Uterus (tissue), 4 donors: Measurements from ENCODE around the gene SENP5. TPM values are rescaled to one million over a fixed set of nuclear protein-coding genes. Genes with fewer than 3 reads are reported as not detected.

Experiments
- DNase-seq, 2 donors: peaks; one replicate each; pipeline ENCODE4 v3.0.0-alpha.2; 2019 to 2020
- H3K27ac ChIP-seq, 2 donors: fragments of 200-600 bp; sonication (generic); 1 replicate in 1 of 2; 2 replicates in 1 of 2; pipeline ENCODE4 v1.5.1; 2016 to 2018
- H3K27me3 ChIP-seq, 2 donors: fragments of 200-600 bp; sonication (generic); one replicate each; pipeline ENCODE4 v1.5.1; 2018 to 2019; ENCODE audit warnings: control low read depth in 1 of 2
- H3K36me3 ChIP-seq, 2 donors: fragments of 200-600 bp; sonication (generic); one replicate each; pipeline ENCODE4 v1.5.1; 2019; ENCODE audit warnings: control low read depth in 1 of 2
- H3K4me1 ChIP-seq, 2 donors: fragments of 200-600 bp; sonication (generic); one replicate each; pipeline ENCODE4 v1.5.1; 2018 to 2019; ENCODE audit warnings: control low read depth in 1 of 2
- H3K4me3 ChIP-seq, 2 donors: fragments of 200-600 bp; sonication (generic); 1 replicate in 1 of 2; 2 replicates in 1 of 2; pipeline ENCODE4 v1.5.1; 2018 to 2019; ENCODE audit warnings: mild to moderate bottlenecking in 1 of 2
- H3K9me3 ChIP-seq, 2 donors: fragments of 200-600 bp; sonication (generic); one replicate each; pipeline ENCODE4 v1.5.1; 2019; ENCODE audit warnings: control low read depth in 1 of 2
- CTCF ChIP-seq, 4 experiments: fragments of 200-600 bp in 2 of 4; fragments of 450-650 bp in 2 of 4; sonication (generic) in 2 of 4; IDR thresholded peaks; one replicate each; pipeline ENCODE4 v1.5.1; 2016 to 2019; ENCODE audit warnings: antibody characterized with exemption in 4 of 4, mild to moderate bottlenecking in 2 of 4, moderate library complexity in 1 of 4
- POLR2A ChIP-seq, 2 donors: fragments of 450-650 bp; IDR thresholded peaks; one replicate each; pipeline ENCODE4 v1.6.1; 2016; ENCODE audit warnings: antibody characterized with exemption in 2 of 2, mild to moderate bottlenecking in 1 of 2, moderate library complexity in 1 of 2
- intact Hi-C: fragments of 100-400 bp; cut with DNase I; formaldehyde crosslinking; loops from one replicate; pipeline ENCODE4 v1.15.1; 2023; ENCODE audit warnings: low total_unique reads
- total RNA-seq, 4 donors: library from RNA; depleted of rRNA in 3 of 4; stranded (reverse); fragments of >200 nt in 3 of 4; gene quantifications; one replicate each; pipeline versions ENCODE4 v1.1.0 to v1.2.4, GENCODE V29; 2014 to 2023
- donor health status: DM: yes; HTN: yes; CAD: no.

Gene SENP5
- total RNA-seq, 4 donors from 2014 or later: 31.8 to 130 (median 59.6) TPM

GRCh38 chr3:196886144-196886543, 18.4 kb downstream of the SENP5 start:
- Histone ChIP-seq H3K27me3 (no peaks in the 10 kb centered on the region), H3K9me3 (no peaks in the 10 kb centered on the region), H3K4me1 (no peaks in the 10 kb centered on the region), H3K4me3 (no peak overlapping the region), H3K27ac (no peak overlapping the region), H3K36me3 (no peaks in the 10 kb centered on the region)
- intact Hi-C loops: no loop called here
- no peak for DNase-seq
- no peak for TF ChIP-seq POLR2A (IDR thresholded peaks at IDR 0.05)
- no peak for TF ChIP-seq CTCF (IDR thresholded peaks at IDR 0.05)

- H3K9me3 ChIP-seq: no peaks in the 10 kb centered on the region
- H3K4me3 ChIP-seq: no peak overlapping the region
- intact Hi-C loops: no loop called here
- no peaks in the 10 kb centered on the region for H3K27me3 ChIP-seq
- no peak for DNase-seq
- TF ChIP-seq CTCF (IDR thresholded peaks at IDR 0.05): no peak
- no peak for TF ChIP-seq POLR2A (IDR thresholded peaks at IDR 0.05)
- no peak overlapping the region for H3K27ac ChIP-seq
- H3K36me3 ChIP-seq: no peaks in the 10 kb centered on the region
- H3K4me1 ChIP-seq: no peaks in the 10 kb centered on the region
These were observed 22.4 kb downstream of the SENP5 start for GRCh38 chr3:196889844-196890708.

- no peak for DNase-seq
- TF ChIP-seq CTCF (IDR thresholded peaks at IDR 0.05) (no peak), POLR2A (IDR thresholded peaks at IDR 0.05) (no peak)
- no peak overlapping the region for H3K4me3 ChIP-seq
- H3K9me3 ChIP-seq: no peaks in the 10 kb centered on the region
- no peaks in the 10 kb centered on the region for H3K4me1 ChIP-seq
- no peaks in the 10 kb centered on the region for H3K36me3 ChIP-seq
- intact Hi-C loops: no loop called here
- no peaks in the 10 kb centered on the region for H3K27me3 ChIP-seq
- no peak overlapping the region for H3K27ac ChIP-seq
These were observed 27.0 kb downstream of the SENP5 start for GRCh38 chr3:196894557-196895295.

- no peaks in the 10 kb centered on the region for H3K4me1 ChIP-seq
- H3K4me3 ChIP-seq: no peak overlapping the region
- H3K9me3 ChIP-seq: no peaks in the 10 kb centered on the region
- intact Hi-C loops: no loop called here
- no peak overlapping the region for H3K27ac ChIP-seq
- H3K27me3 ChIP-seq: no peaks in the 10 kb centered on the region
- DNase-seq: no peak
- H3K36me3 ChIP-seq: no peaks in the 10 kb centered on the region
- TF ChIP-seq POLR2A (IDR thresholded peaks at IDR 0.05) (no peak), CTCF (IDR thresholded peaks at IDR 0.05) (no peak)
These were observed 28.5 kb downstream of the SENP5 start for GRCh38 chr3:196896229-196896628.

- intact Hi-C loops: no loop called here
- H3K36me3 ChIP-seq: no peaks in the 10 kb centered on the region
- TF ChIP-seq POLR2A (IDR thresholded peaks at IDR 0.05) (no peak), CTCF (IDR thresholded peaks at IDR 0.05) (no peak)
These were observed 34.0 kb downstream of the SENP5 start for GRCh38 chr3:196901768-196902167.

More at GRCh38 chr3:196901768-196902167, 34.0 kb downstream of the SENP5 start:
- Histone ChIP-seq H3K27me3 (no peaks in the 10 kb centered on the region), H3K9me3 (no peaks in the 10 kb centered on the region), H3K4me1 (no peaks in the 10 kb centered on the region), H3K4me3 (no peak overlapping the region), H3K27ac (no peak overlapping the region)
- no peak for DNase-seq
